Right lobe of liver (tissue), 6 donors: ENCODE measurements around the gene C1orf210. TPM values are rescaled to one million over a fixed set of nuclear protein-coding genes. Genes with fewer than 3 reads are reported as not detected.

Experiments
- ATAC-seq, 4 donors: fragments of 200-7000 bp; cut with Tn5 transposase; one replicate each; pipeline ENCODE4 v1.9.1; 2020; ENCODE audit warnings: mild to moderate bottlenecking in 4 of 4, moderate library complexity in 4 of 4
- DNase-seq, 3 donors: peaks; one replicate each; pipeline ENCODE4 v3.0.0-alpha.2; 2020
- H3K27ac ChIP-seq, 3 donors: fragments of 200-600 bp; one replicate each; pipeline ENCODE4 v1.8.0; 2022
- H3K27me3 ChIP-seq, 2 donors: fragments of 200-600 bp; one replicate each; pipeline ENCODE4 v1.8.0; 2022
- H3K36me3 ChIP-seq, 4 donors: fragments of 200-600 bp; sonication (generic) in 1 of 4; one replicate each; pipeline versions ENCODE4 v1.5.1 to v1.8.0; 2017 to 2022; ENCODE audit warnings: control low read depth in 1 of 4
- H3K4me1 ChIP-seq, 4 donors: fragments of 200-600 bp; sonication (generic) in 1 of 4; one replicate each; pipeline versions ENCODE4 v1.5.1 to v1.8.0; 2017 to 2022; ENCODE audit warnings: control low read depth in 1 of 4
- H3K4me3 ChIP-seq, 3 donors: fragments of 200-600 bp; one replicate each; pipeline ENCODE4 v1.8.0; 2022
- H3K9me3 ChIP-seq, 4 donors: fragments of 200-600 bp; sonication (generic) in 1 of 4; one replicate each; pipeline versions ENCODE4 v1.5.1 to v1.8.0; 2017 to 2022; ENCODE audit warnings: control low read depth in 1 of 4
- POLR2A ChIP-seq: fragments of 450-650 bp; IDR thresholded peaks from one replicate; pipeline ENCODE4 v1.6.1; 2017; ENCODE audit warnings: antibody characterized with exemption, mild to moderate bottlenecking
- WGBS: methylation state at CpG from one replicate; pipeline ENCODE4 v1.1.6; 2018; ENCODE audit warnings: low coverage, low lambda C conversion rate; ENCODE audit not compliant: insufficient coverage; ENCODE audit errors: missing lambda C conversion rate; 5-methylcytosine and 5-hydroxymethylcytosine counted together
- intact Hi-C, 2 donors: fragments of 100-400 bp; cut with DNase I; formaldehyde crosslinking; loops; one replicate each; pipeline versions ENCODE4 v1.11.2 to v1.14.1; 2022
- total RNA-seq, 6 experiments: library from RNA; depleted of rRNA in 2 of 6; stranded (reverse); fragments of >200 nt in 2 of 6; fragmentation: NEBNext Ultra II Directional in 3 of 6; extraction: Animal tissue kit (Norgen Biotek cat#: 25700) in 3 of 6; gene quantifications; one replicate each; pipeline versions ENCODE4 v1.1.0 to v1.2.4, GENCODE V29; 2016 to 2023
- TF ChIP-seq, protein P1 (sequence below), 4 donors: fragments of 200-600 bp in 3 of 4; fragments of 450-650 bp in 1 of 4; IDR thresholded peaks; one replicate each; pipeline versions ENCODE4 v1.5.1 to v1.8.0; 2016 to 2022; ENCODE audit warnings: antibody characterized with exemption in 4 of 4, mild to moderate bottlenecking in 2 of 4
- donor health status: DM: no; HTN: yes; CAD: no.
- donor health status: DM: no; HTN: no; CAD: no.
- donor health status: DM: no; HTN: no; CAD: no.
- donor health status: DM: no; HTN: yes; CAD: no.
- donor health status: DM: no; HTN: yes; CAD: no.

Gene C1orf210
- total RNA-seq, 6 experiments from 2014 or later = 0.58 to 2.7 (median 1.7) TPM

DNA sequence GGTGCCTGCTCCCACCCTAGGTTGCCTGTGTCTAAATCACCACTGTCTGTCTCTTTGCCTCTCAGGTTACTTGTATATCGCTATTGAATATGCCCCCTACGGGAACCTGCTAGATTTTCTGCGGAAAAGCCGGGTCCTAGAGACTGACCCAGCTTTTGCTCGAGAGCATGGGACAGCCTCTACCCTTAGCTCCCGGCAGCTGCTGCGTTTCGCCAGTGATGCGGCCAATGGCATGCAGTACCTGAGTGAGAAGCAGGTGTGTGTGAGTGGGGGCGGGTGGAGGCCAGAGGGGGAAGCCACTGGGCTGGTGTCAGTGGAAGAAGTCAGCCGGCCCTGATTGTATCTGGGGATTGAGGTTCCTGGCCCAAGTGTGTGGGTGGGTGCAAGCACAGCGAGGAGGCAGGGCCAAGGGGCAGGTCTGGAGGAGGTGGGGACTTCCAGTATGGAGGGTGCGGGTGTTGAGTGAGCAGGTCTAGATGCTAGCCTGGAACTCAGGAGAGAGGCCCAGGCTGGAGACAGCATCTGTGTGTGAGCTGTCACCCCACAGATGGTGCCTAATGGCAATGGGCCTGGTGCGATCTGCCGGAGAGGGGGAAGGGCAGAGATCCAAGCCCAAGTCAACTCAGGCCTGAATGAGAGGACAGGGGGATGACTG is 32.6 kb upstream of the C1orf210 start:
- H3K4me3 ChIP-seq = no peak overlapping the region
- H3K27me3 ChIP-seq = no peaks in the 10 kb centered on the region
- intact Hi-C loops = no loop called here
- no peaks in the 10 kb centered on the region for H3K36me3 ChIP-seq
- no peaks in the 10 kb centered on the region for H3K9me3 ChIP-seq
- DNase-seq (no peak), ATAC-seq (no peak)
- 94% methylated on average over 8 of the region's 15 CpGs for WGBS
- TF ChIP-seq, protein P1, sequence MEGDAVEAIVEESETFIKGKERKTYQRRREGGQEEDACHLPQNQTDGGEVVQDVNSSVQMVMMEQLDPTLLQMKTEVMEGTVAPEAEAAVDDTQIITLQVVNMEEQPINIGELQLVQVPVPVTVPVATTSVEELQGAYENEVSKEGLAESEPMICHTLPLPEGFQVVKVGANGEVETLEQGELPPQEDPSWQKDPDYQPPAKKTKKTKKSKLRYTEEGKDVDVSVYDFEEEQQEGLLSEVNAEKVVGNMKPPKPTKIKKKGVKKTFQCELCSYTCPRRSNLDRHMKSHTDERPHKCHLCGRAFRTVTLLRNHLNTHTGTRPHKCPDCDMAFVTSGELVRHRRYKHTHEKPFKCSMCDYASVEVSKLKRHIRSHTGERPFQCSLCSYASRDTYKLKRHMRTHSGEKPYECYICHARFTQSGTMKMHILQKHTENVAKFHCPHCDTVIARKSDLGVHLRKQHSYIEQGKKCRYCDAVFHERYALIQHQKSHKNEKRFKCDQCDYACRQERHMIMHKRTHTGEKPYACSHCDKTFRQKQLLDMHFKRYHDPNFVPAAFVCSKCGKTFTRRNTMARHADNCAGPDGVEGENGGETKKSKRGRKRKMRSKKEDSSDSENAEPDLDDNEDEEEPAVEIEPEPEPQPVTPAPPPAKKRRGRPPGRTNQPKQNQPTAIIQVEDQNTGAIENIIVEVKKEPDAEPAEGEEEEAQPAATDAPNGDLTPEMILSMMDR (IDR thresholded peaks at IDR 0.05) = no peak
- peaks cover 0 to 17% (median 7%) of the 10 kb centered on the region in 4 donors for H3K4me1 ChIP-seq
- no peak overlapping the region for H3K27ac ChIP-seq

DNA sequence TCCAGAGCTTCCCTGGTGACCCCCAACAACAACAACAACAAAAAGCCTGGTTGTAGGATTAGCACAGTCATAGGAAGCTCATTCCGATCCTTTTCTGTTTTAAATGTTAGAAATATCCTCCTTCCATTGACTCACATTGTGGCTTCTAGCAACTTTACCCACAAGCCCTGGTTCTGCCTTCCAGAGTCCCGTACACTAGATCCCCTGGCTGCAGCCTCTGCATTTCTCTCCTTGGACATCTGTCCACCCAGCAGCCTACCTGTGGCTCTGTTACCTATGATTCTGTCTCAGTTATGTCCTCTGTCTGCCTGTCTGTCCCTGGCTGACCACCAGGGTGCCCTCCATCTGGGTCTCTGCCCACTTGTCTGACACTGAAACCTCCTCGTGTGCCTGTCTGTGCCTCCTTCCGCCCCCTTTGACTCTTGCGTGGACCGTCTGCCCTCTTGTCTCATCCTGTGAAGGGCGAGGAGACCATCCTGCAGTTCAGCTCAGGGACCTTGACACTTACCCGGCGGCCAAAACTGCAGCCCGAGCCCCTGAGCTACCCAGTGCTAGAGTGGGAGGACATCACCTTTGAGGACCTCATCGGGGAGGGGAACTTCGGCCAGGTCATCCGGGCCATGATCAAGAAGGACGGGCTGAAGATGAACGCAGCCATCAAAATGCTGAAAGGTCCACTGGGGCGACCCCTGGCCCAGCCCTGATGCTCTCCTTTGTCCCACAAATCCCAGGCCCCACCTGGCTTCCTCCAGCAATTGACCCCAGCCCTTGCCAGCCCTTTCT is 31.5 kb upstream of the C1orf210 start:
- H3K27ac ChIP-seq = no peak overlapping the region
- H3K27me3 ChIP-seq = no peaks in the 10 kb centered on the region
- TF ChIP-seq, protein P1 (IDR thresholded peaks at IDR 0.05) = no peak
- TF ChIP-seq POLR2A = no peak
- H3K4me1 ChIP-seq = peaks cover 0 to 25% (median 12%) of the 10 kb centered on the region in 4 donors
- 79% methylated on average over 2 of the region's 16 CpGs for WGBS
- intact Hi-C loops = no loop called here
- DNase-seq (peak in 1 of 3 donors; percentile 42), ATAC-seq (no peak)
- no peaks in the 10 kb centered on the region for H3K36me3 ChIP-seq
- H3K9me3 ChIP-seq = no peaks in the 10 kb centered on the region
- H3K4me3 ChIP-seq = no peak overlapping the region

DNA sequence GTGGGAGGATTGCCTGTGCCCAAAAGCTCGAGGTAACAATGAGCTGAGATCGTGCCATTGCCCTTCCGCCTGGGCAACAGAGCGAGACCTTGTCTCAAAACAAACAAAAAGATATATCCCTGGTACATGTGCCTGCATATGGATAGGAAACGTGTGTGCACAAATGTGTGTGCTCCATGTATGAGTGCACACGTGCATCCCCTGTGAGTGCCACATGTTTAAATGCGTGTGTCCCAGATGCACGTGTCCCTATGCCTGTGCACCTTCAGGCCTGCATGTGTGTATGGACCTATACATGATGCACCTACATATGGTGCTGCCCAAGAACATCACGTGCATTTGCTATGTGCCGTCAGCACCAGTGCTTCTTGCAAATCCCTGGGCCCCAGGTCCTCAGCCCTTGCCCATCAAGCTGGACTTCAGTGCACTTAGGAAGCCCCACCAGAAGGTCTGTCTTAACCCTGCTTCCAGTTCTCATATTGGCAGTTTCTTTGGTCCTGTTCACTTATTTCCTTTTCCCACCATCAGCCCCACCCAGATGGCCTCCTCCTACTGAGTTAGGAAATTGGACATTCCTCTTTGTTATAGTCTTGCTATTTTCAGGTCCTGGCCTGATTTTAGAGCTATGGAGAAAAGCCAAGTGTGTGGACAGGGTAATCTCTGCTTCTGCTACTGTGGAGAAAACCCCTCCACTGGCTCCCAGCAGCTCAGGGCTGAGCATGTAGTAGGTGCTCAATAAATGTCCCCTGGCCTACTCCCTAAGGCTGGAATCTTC is 30.8 kb upstream of the C1orf210 start:
- H3K4me1 ChIP-seq = peaks cover 0 to 29% (median 14%) of the 10 kb centered on the region in 4 donors
- WGBS = 100% methylated on average over 1 of the region's 10 CpGs
- intact Hi-C loops = no loop called here
- DNase-seq (peak in 1 of 3 donors; percentile 9), ATAC-seq (no peak)
- no peaks in the 10 kb centered on the region for H3K9me3 ChIP-seq
- H3K4me3 ChIP-seq = no peak overlapping the region
- no peak overlapping the region for H3K27ac ChIP-seq
- no peaks in the 10 kb centered on the region for H3K27me3 ChIP-seq
- no peaks in the 10 kb centered on the region for H3K36me3 ChIP-seq
- TF ChIP-seq, protein P1 (IDR thresholded peaks at IDR 0.05) = no peak
- TF ChIP-seq POLR2A = no peak

DNA sequence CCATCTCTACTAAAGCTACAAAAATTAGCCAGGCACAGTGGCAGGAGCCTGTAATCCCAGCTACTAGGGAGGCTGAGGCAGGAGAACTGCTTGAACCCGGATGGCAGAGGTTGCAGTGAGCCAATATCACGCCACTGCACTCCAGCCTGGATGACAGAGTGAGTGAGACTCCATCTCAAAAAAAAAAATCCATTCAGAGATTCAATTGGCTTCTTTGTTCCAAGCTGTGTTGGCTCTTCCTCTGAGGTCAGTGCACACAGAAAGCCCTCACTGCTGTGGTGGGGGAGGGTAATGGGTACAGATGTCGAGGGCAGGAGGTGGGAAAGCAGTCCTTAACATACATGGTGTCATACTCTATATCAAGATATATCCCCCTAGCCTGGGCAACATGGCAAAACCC is 30.1 kb upstream of the C1orf210 start:
- ATAC-seq (no peak), DNase-seq (peak in 1 of 3 donors; percentile 11)
- Histone ChIP-seq H3K4me1 (peaks cover 0 to 29% (median 14%) of the 10 kb centered on the region in 4 donors), H3K27me3 (no peaks in the 10 kb centered on the region), H3K36me3 (no peaks in the 10 kb centered on the region), H3K27ac (no peak overlapping the region), H3K4me3 (no peak overlapping the region), H3K9me3 (no peaks in the 10 kb centered on the region)
- 44% methylated on average over 1 of the region's 3 CpGs for WGBS
- intact Hi-C loops = no loop called here
- no peak for TF ChIP-seq POLR2A
- TF ChIP-seq, protein P1 (IDR thresholded peaks at IDR 0.05) = no peak
